Sigmoid colon (tissue), 7 donors: Measurements from ENCODE around the gene EPG5. TPM values are rescaled to one million over a fixed set of nuclear protein-coding genes. Genes with fewer than 3 reads are reported as not detected.

Experiments
- DNase-seq: peaks from one replicate; pipeline ENCODE4 v3.0.0-alpha.2; 2019
- H3K27ac ChIP-seq, 4 donors: fragments of 200-600 bp; sonication (generic); one replicate each; pipeline ENCODE4 v1.5.1; 2016 to 2019; ENCODE audit warnings: mild to moderate bottlenecking in 1 of 4
- H3K27me3 ChIP-seq, 3 donors: fragments of 200-600 bp; sonication (generic); one replicate each; pipeline ENCODE4 v1.5.1; 2019; ENCODE audit warnings: mild to moderate bottlenecking in 1 of 3
- H3K36me3 ChIP-seq, 4 donors: fragments of 200-600 bp; sonication (generic); one replicate each; pipeline ENCODE4 v1.5.1; 2016 to 2019
- H3K4me1 ChIP-seq, 4 donors: fragments of 200-600 bp; sonication (generic); one replicate each; pipeline ENCODE4 v1.5.1; 2017 to 2019
- H3K4me3 ChIP-seq, 4 donors: fragments of 200-600 bp; sonication (generic); one replicate each; pipeline ENCODE4 v1.5.1; 2017 to 2019; ENCODE audit warnings: mild to moderate bottlenecking in 2 of 4, moderate library complexity in 1 of 4
- H3K9me3 ChIP-seq, 4 donors: fragments of 200-600 bp in 3 of 4; sonication (generic) in 3 of 4; one replicate each; pipeline versions ENCODE4 v1.5.1 to v1.6.1; 2013 to 2019
- CTCF ChIP-seq, 4 experiments: fragments of 450-650 bp in 3 of 4; fragments of 200-600 bp in 1 of 4; IDR thresholded peaks; one replicate each; pipeline ENCODE4 v1.5.1; 2016 to 2019; ENCODE audit warnings: antibody characterized with exemption in 4 of 4, mild to moderate bottlenecking in 3 of 4, moderate library complexity in 2 of 4
- EP300 ChIP-seq, 4 donors: sonication (generic); formaldehyde crosslinking; IDR thresholded peaks; one replicate each; pipeline ENCODE4 v1.6.1; 2017; ENCODE audit warnings: antibody characterized with exemption in 4 of 4
- POLR2A ChIP-seq, 2 donors: fragments of 450-650 bp; IDR thresholded peaks; one replicate each; pipeline ENCODE4 v1.6.1; 2016; ENCODE audit warnings: antibody characterized with exemption in 2 of 2, mild to moderate bottlenecking in 2 of 2, moderate library complexity in 2 of 2
- POLR2AphosphoS5 ChIP-seq, 4 donors: sonication (generic); formaldehyde crosslinking; IDR thresholded peaks; one replicate each; pipeline ENCODE4 v1.6.1; 2017; ENCODE audit warnings: antibody characterized with exemption in 4 of 4
- WGBS, 2 donors: extraction: QIAGEN DNeasy Blood & Tissue Kit; methylation state at CpG; one replicate each; pipeline ENCODE4 v1.1.7; 2013; 5-methylcytosine and 5-hydroxymethylcytosine counted together
- intact Hi-C: fragments of 100-400 bp; cut with DNase I; formaldehyde crosslinking; loops from one replicate; pipeline ENCODE4 v1.15.1; 2023
- polyA plus RNA-seq, 3 donors: library from polyadenylated mRNA; stranded (reverse); fragments of 200-250 nt; gene quantifications; one replicate each; pipeline ENCODE4 v1.2.3, GENCODE V29; 2013
- total RNA-seq, 4 donors: library from RNA; depleted of rRNA; stranded (reverse); fragments of >200 nt; gene quantifications; one replicate each; pipeline ENCODE4 v1.1.0, GENCODE V29; 2016
- donor health status: healthy with polysubstance abuse.
- donor health status: Bipolar disorder and iron deficiency.
- donor health status: healthy.

EPG5 gene
- 10 to 100 TPM; 17.1 to 29.1 (median 26.9) TPM for total RNA-seq
- 1 to 10 TPM; 3.7 to 6.9 (median 4.2) TPM for polyA plus RNA-seq

GRCh38 chr18:45967007-45967706 is at the start of gene EPG5:
EPG5 (minus strand) TSS chr18:45967329; CDS start chr18:45967239, 90 bp downstream.
- Histone ChIP-seq H3K9me3 (no peaks in the 10 kb centered on the region), H3K36me3 (no peaks in the 10 kb centered on the region), H3K27me3 (no peaks in the 10 kb centered on the region), H3K27ac (peak within 1 kb of the TSS; percentile 71 to 75 (median 74)), H3K4me1 (peaks cover 0 to 21% (median 15%) of the 10 kb centered on the region in 4 donors), H3K4me3 (peak within 1 kb of the TSS; percentile 72 to 86 (median 82))
- DNase-seq, result peak; percentile 97
- TF ChIP-seq CTCF (IDR thresholded peaks at IDR 0.05) (no peak), POLR2A (IDR thresholded peaks at IDR 0.05) (peak; percentile 22 to 39), EP300 (IDR thresholded peaks at IDR 0.05) (no peak), POLR2AphosphoS5 (IDR thresholded peaks at IDR 0.05) (peak; percentile 60 to 88 (median 78))
- intact Hi-C loops, result loop anchor here (2.0 to 5.0 kb wide), 2 partner anchors 106 to 205 kb away; partner anchors contain the start of gene PSTPIP2
- 0% methylated on average over 50 of the region's 50 CpGs for WGBS, 2 donors

GRCh38 chr18:46013484-46014189 is 46.5 kb upstream of the EPG5 start:
- Histone ChIP-seq H3K9me3 (no peaks in the 10 kb centered on the region), H3K27me3 (no peaks in the 10 kb centered on the region), H3K27ac (no peak overlapping the region), H3K36me3 (peaks cover 0 to 15% (median 6%) of the 10 kb centered on the region in 4 donors), H3K4me3 (no peak overlapping the region), H3K4me1 (no peaks in the 10 kb centered on the region)
- 74 to 90% methylated on average over 5 of the region's 5 CpGs for WGBS, 2 donors
- intact Hi-C loops, result no loop called here
- no peak for DNase-seq
- no peak for TF ChIP-seq POLR2A (IDR thresholded peaks at IDR 0.05)
- TF ChIP-seq CTCF (IDR thresholded peaks at IDR 0.05), result no peak
- TF ChIP-seq EP300 (IDR thresholded peaks at IDR 0.05), result no peak
- TF ChIP-seq POLR2AphosphoS5 (IDR thresholded peaks at IDR 0.05), result no peak

GRCh38 chr18:46010676-46011075 is 43.5 kb upstream of the EPG5 start:
- Histone ChIP-seq H3K36me3 (peaks cover 0 to 15% (median 6%) of the 10 kb centered on the region in 4 donors), H3K9me3 (no peaks in the 10 kb centered on the region), H3K4me1 (no peaks in the 10 kb centered on the region), H3K4me3 (no peak overlapping the region), H3K27me3 (no peaks in the 10 kb centered on the region), H3K27ac (no peak overlapping the region)
- TF ChIP-seq POLR2A (IDR thresholded peaks at IDR 0.05) (no peak), CTCF (IDR thresholded peaks at IDR 0.05) (no peak), EP300 (IDR thresholded peaks at IDR 0.05) (no peak), POLR2AphosphoS5 (IDR thresholded peaks at IDR 0.05) (no peak)
- intact Hi-C loops, result no loop called here
- 88 to 90% methylated on average over 4 of the region's 4 CpGs for WGBS, 2 donors
- no peak for DNase-seq

GRCh38 chr18:46010050-46010449 is 42.9 kb upstream of the EPG5 start:
- DNase-seq, result no peak
- Histone ChIP-seq H3K9me3 (no peaks in the 10 kb centered on the region), H3K4me1 (no peaks in the 10 kb centered on the region), H3K27ac (no peak overlapping the region), H3K27me3 (no peaks in the 10 kb centered on the region), H3K4me3 (no peak overlapping the region), H3K36me3 (peaks cover 0 to 15% (median 6%) of the 10 kb centered on the region in 4 donors)
- TF ChIP-seq POLR2AphosphoS5 (IDR thresholded peaks at IDR 0.05) (no peak), CTCF (IDR thresholded peaks at IDR 0.05) (no peak), POLR2A (IDR thresholded peaks at IDR 0.05) (no peak), EP300 (IDR thresholded peaks at IDR 0.05) (no peak)
- WGBS, 2 donors, result 94% methylated on average over 4 of the region's 4 CpGs
- intact Hi-C loops, result no loop called here
